Panc1 (cell line): ENCODE results near the gene TSPYL1. TPM values are rescaled to one million over a fixed set of nuclear protein-coding genes. Genes with fewer than 3 reads are reported as not detected.

Experiments
- ATAC-seq: fragments of 200-7000 bp; cut with Tn5 transposase; 2 replicates; pipeline ENCODE4 v1.9.1; 2020; ENCODE audit warnings: mild to moderate bottlenecking, moderate library complexity
- BruUV-seq: library from RNA; stranded (reverse); fragments of 400-500 nt; replicated peaks from 2 replicates; lab custom pipeline; 2021; lab: Mats Ljungman, UMichigan
- CTCF ChIA-PET: fragments of 300-600 bp; sonication (Branson Sonifier 250); formaldehyde crosslinking; loops from one replicate; lab custom pipeline; 2022; ENCODE audit warnings: antibody characterized with exemption; lab: Charles Lee
- POLR2A ChIA-PET: fragments of 300-600 bp; sonication (Branson Sonifier 250); formaldehyde crosslinking; loops from one replicate; lab custom pipeline; 2022; ENCODE audit warnings: antibody characterized with exemption; lab: Charles Lee
- DNase-seq: peaks from one replicate; pipeline ENCODE4 v3.0.0-alpha.2; 2010; ENCODE audit warnings: low read depth, low spot score
- H3K27ac ChIP-seq: 2 replicates; pipeline ENCODE4 v1.5.1; 2011; ENCODE audit warnings: mild to moderate bottlenecking, low read length, inconsistent platforms
- H3K27me3 ChIP-seq: fragments of 200-500 bp; sonication (Bioruptor generic); 2 replicates; pipeline ENCODE4 v1.6.0; 2014; ENCODE audit warnings: low read length, inconsistent platforms; ENCODE audit not compliant: control insufficient read depth, insufficient read depth
- H3K36me3 ChIP-seq: fragments of 200-500 bp; sonication (Bioruptor generic); 2 replicates; pipeline ENCODE4 v1.5.1; 2014; ENCODE audit warnings: inconsistent platforms, mild to moderate bottlenecking, low read length, moderate library complexity; ENCODE audit not compliant: control insufficient read depth, insufficient read depth
- H3K4me1 ChIP-seq: 2 replicates; pipeline ENCODE4 v1.5.1; 2011; ENCODE audit warnings: inconsistent platforms, mild to moderate bottlenecking, low read length, moderate library complexity; ENCODE audit not compliant: control insufficient read depth, insufficient read depth
- H3K4me3 ChIP-seq, 2 experiments: 2 replicates each; pipeline ENCODE4 v1.5.1; 2011 to 2012; ENCODE audit warnings: low read depth in 2 of 2, low read length in 2 of 2, mild to moderate bottlenecking in 2 of 2, inconsistent platforms in 1 of 2, moderate library complexity in 1 of 2
- H3K9me3 ChIP-seq: fragments of 200-500 bp; sonication (Bioruptor generic); 2 replicates; pipeline ENCODE4 v1.5.1; 2014; ENCODE audit warnings: low read depth, mild to moderate bottlenecking, inconsistent platforms, low read length, moderate library complexity; ENCODE audit not compliant: control insufficient read depth, insufficient read depth
- CTCF ChIP-seq: fragments of 450-650 bp; IDR thresholded peaks from 2 replicates; pipeline ENCODE4 v1.5.1; 2017; ENCODE audit warnings: mild to moderate bottlenecking
- POLR2AphosphoS5 ChIP-seq: IDR thresholded peaks from 2 replicates; pipeline ENCODE4 v1.6.1; 2012; ENCODE audit warnings: mild to moderate bottlenecking, low read depth, low read length, moderate library complexity
- SIN3A ChIP-seq: IDR thresholded peaks from 2 replicates; pipeline ENCODE4 v1.6.1; 2012; ENCODE audit warnings: low read depth, mild to moderate bottlenecking, low read length, moderate library complexity, borderline replicate concordance; ENCODE audit not compliant: insufficient read depth
- TCF7L2 ChIP-seq: IDR thresholded peaks from 2 replicates; pipeline ENCODE4 v1.6.1; 2011; ENCODE audit warnings: mild to moderate bottlenecking, low read depth, low read length, inconsistent platforms
- in situ Hi-C: cut with HindIII; loops from 2 replicates; pipeline ENCODE4 v1.10.0; 2016; ENCODE audit warnings: low sequenced_read_pairs, low pct_unique_long_range_greater_than_20kb
- intact Hi-C: fragments of 100-400 bp; cut with micrococcal nuclease; formaldehyde crosslinking; loops from one replicate; pipeline ENCODE4 v1.10.0; 2022; ENCODE audit not compliant: unreplicated experiment
- total RNA-seq: library from RNA; stranded (reverse); gene quantifications from one replicate; pipeline ENCODE4 v1.2.1, GENCODE V29; 2021; ENCODE audit not compliant: unreplicated experiment
- TF ChIP-seq, protein P1 (sequence below), 2 experiments: IDR thresholded peaks; 2 replicates each; pipeline ENCODE4 v1.6.1; 2011 to 2012; ENCODE audit warnings: low read depth in 2 of 2, control low read depth in 1 of 2, low read length in 1 of 2, mild to moderate bottlenecking in 1 of 2, moderate library complexity in 1 of 2; ENCODE audit not compliant: insufficient read depth in 1 of 2

TSPYL1 gene
- total RNA-seq, 1 experiment from 2014 or later: 103 TPM

DNA sequence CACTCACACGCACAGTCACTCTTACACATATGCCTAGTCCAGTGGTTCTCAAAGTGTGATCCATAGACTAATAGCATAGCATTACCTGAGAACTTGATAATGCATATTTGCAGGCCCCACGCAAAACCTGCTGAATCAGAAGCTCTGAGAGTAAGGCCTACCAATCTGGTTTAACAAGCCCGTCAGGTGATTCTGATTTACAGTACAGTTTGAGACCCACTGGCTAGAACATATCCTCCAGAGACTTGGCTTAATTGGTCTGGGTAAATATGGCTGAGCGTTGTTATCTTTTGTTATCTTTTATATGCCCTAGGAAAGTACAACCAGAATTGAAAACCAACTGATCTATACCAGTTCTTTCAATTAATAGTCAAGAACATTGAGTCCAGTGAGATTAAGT lies 35.4 kb downstream of the TSPYL1 start:
- no peak overlapping the region for H3K4me3 ChIP-seq
- ChIA-PET POLR2A (no interaction called here), CTCF (interaction anchor here (0.6 kb wide), 1 partner anchor 26 kb away, joined by 3 read pairs; no protein-coding TSS in a partner anchor)
- no TSS peak for BruUV-seq
- no peak overlapping the region for H3K27ac ChIP-seq
- in situ Hi-C loops: no loop called here
- H3K9me3 ChIP-seq: no peaks in the 10 kb centered on the region
- no peaks in the 10 kb centered on the region for H3K27me3 ChIP-seq
- H3K4me1 ChIP-seq: no peaks in the 10 kb centered on the region
- ATAC-seq (no peak), DNase-seq (no peak)
- intact Hi-C loops: no loop called here
- 0 out of 2 replicates have a peak, but pooled peaks cover 5% of the 10 kb centered on the region for H3K36me3 ChIP-seq
- TF ChIP-seq, protein P1, sequence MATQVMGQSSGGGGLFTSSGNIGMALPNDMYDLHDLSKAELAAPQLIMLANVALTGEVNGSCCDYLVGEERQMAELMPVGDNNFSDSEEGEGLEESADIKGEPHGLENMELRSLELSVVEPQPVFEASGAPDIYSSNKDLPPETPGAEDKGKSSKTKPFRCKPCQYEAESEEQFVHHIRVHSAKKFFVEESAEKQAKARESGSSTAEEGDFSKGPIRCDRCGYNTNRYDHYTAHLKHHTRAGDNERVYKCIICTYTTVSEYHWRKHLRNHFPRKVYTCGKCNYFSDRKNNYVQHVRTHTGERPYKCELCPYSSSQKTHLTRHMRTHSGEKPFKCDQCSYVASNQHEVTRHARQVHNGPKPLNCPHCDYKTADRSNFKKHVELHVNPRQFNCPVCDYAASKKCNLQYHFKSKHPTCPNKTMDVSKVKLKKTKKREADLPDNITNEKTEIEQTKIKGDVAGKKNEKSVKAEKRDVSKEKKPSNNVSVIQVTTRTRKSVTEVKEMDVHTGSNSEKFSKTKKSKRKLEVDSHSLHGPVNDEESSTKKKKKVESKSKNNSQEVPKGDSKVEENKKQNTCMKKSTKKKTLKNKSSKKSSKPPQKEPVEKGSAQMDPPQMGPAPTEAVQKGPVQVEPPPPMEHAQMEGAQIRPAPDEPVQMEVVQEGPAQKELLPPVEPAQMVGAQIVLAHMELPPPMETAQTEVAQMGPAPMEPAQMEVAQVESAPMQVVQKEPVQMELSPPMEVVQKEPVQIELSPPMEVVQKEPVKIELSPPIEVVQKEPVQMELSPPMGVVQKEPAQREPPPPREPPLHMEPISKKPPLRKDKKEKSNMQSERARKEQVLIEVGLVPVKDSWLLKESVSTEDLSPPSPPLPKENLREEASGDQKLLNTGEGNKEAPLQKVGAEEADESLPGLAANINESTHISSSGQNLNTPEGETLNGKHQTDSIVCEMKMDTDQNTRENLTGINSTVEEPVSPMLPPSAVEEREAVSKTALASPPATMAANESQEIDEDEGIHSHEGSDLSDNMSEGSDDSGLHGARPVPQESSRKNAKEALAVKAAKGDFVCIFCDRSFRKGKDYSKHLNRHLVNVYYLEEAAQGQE (IDR thresholded peaks at IDR 0.05; ENCODE audit: insufficient read depth in 1 of 2, low read depth in 2 of 2, low read length in 1 of 2): no peak
- TF ChIP-seq CTCF (no peak), TCF7L2 (no peak), SIN3A (no peak), POLR2AphosphoS5 (no peak)

DNA sequence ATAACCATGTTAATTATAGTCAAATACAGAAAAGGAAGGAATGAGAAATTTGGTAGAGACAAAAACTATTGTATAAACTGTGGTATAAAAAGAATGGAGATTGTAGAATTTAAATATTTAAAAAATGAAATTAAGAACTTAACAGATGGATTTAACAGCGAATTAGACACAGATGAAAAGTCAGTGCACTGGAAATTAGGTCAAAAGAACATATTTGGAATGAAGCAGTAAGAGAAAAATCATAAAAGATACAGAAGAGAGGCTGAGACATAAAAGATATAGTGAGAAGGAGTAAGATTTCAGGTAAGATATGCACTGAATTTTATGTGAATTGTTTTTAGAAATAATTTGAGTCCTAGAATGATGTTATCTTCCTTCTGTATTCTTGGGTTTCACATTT lies 39.9 kb downstream of the TSPYL1 start:
- ChIA-PET POLR2A (no interaction called here), CTCF (no interaction called here)
- TF ChIP-seq CTCF (no peak), TCF7L2 (no peak), POLR2AphosphoS5 (no peak), SIN3A (no peak)
- TF ChIP-seq, protein P1 (IDR thresholded peaks at IDR 0.05; ENCODE audit: insufficient read depth in 1 of 2, low read depth in 2 of 2, low read length in 1 of 2): no peak
- no peaks in the 10 kb centered on the region for H3K9me3 ChIP-seq
- BruUV-seq: no TSS peak
- intact Hi-C loops (no loop called here), in situ Hi-C loops (no loop called here)
- no peaks in the 10 kb centered on the region for H3K27me3 ChIP-seq
- no peak overlapping the region for H3K4me3 ChIP-seq
- no peak overlapping the region for H3K27ac ChIP-seq
- DNase-seq: no peak
- no peak for ATAC-seq
- H3K4me1 ChIP-seq: no peaks in the 10 kb centered on the region
- 0 out of 2 replicates have a peak, but pooled peaks cover 6% of the 10 kb centered on the region for H3K36me3 ChIP-seq
